Transverse colon (tissue), 3 donors: Measurements from ENCODE around the gene ATOH8.

Experiments used
- EP300 ChIP-seq: sonication (generic); formaldehyde crosslinking; IDR thresholded peaks from one replicate; pipeline ENCODE4 v1.6.1; 2017; ENCODE audit warnings: antibody characterized with exemption, low read depth
- POLR2A ChIP-seq: fragments of 450-650 bp; IDR thresholded peaks from one replicate; pipeline ENCODE4 v1.6.1; 2016; ENCODE audit warnings: antibody characterized with exemption, mild to moderate bottlenecking, moderate library complexity
- POLR2AphosphoS5 ChIP-seq, 3 donors: sonication (generic); formaldehyde crosslinking; IDR thresholded peaks; one replicate each; pipeline ENCODE4 v1.6.1; 2016; ENCODE audit warnings: antibody characterized with exemption in 3 of 3

DNA sequence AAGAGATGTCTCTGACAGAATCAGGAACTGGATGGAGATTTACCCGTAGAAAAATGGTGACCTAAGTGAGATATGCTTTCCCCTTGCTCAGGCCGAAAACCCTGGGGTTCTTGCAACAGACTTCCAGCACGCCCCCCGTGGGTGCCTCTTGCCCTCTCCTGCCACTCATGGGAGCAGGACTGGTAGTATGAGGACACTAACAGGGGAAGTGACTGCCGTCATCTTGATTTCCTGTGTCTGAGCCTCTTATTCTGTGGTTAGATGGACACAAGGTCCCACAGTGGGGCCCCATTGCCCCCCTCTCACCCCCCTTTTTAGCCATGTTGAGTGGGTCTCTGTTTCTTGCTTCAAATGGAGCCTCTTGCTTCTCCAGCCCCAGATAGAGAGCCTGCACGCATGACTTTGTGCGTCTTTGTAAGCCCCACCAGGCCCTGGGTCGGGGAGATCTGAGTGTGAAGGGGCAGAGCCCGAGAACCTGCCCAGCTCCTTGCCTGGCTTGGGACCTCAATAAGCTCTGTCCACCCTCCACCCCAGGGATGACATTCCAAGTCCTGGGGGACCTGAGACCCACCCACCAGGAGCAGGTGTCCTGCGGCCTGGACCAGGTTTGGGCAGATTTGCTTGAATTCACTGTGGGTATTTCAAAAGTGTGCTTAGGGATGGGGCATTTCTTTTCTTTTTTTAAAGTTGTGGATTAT, 47.0 kb upstream of the ATOH8 start:
- TF ChIP-seq EP300 (no peak), POLR2AphosphoS5 (IDR thresholded peaks at IDR 0.05) (no peak), POLR2A (no peak)
